Lower leg skin (tissue), 4 donors: ENCODE data around the gene DCAF4L1. TPM values are rescaled to one million over a fixed set of nuclear protein-coding genes. Genes with fewer than 3 reads are reported as not detected.
A peak's percentile ranks its signal among the peaks of the same experiment; 100 is the strongest.

Experiments used
- DNase-seq, 2 donors: peaks; one replicate each; pipeline ENCODE4 v3.0.0-alpha.2; 2019; ENCODE audit warnings: low spot score in 2 of 2
- H3K4me3 ChIP-seq: fragments of 200-600 bp; sonication (generic); 2 replicates; pipeline ENCODE4 v1.5.1; 2017; ENCODE audit warnings: mild to moderate bottlenecking, low read depth; ENCODE audit not compliant: poor library complexity, severe bottlenecking
- POLR2A ChIP-seq, 2 donors: fragments of 450-650 bp; IDR thresholded peaks; one replicate each; pipeline ENCODE4 v1.6.1; 2016 to 2017; ENCODE audit warnings: antibody characterized with exemption in 2 of 2, mild to moderate bottlenecking in 1 of 2, moderate library complexity in 1 of 2
- WGBS, 2 donors: methylation state at CpG; one replicate each; pipeline ENCODE4 v1.1.5; 2018; 5-methylcytosine and 5-hydroxymethylcytosine counted together
- intact Hi-C: fragments of 100-400 bp; cut with DNase I; formaldehyde crosslinking; loops from one replicate; pipeline ENCODE4 v1.15.0; 2023; ENCODE audit warnings: low total_unique reads
- total RNA-seq, 4 donors: library from RNA; depleted of rRNA; stranded (reverse); fragments of >200 nt; gene quantifications; one replicate each; pipeline ENCODE4 v1.1.0, GENCODE V29; 2016
- TF ChIP-seq, protein P1 (sequence below), 3 donors: fragments of 450-650 bp; IDR thresholded peaks; one replicate each; pipeline ENCODE4 v1.5.1; 2016; ENCODE audit warnings: antibody characterized with exemption in 3 of 3, mild to moderate bottlenecking in 3 of 3, moderate library complexity in 2 of 3

The DCAF4L1 gene
- total RNA-seq, 4 donors from 2014 or later = 0.06 to 0.23 TPM; not detected in 2

DNA sequence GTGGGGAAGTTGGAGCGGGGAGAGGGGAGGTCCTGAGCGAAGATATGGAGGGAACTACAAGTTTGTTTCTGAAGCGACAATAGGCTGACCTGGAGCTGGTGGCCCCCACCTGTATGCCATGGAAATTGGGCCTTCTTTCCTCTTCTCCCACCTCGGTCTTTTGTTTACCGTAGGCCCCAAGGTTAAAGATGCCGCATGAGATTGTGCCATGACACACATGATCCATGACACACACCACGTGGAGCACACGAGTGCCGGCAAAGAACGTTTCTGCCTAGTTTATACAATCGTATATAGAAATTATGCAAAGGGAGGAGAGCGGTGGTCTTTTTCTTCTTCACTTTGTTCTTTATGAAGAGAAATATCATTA is 45.9 kb upstream of the DCAF4L1 start:
- DNase-seq = no peak

GRCh38 chr4:41939016-41939626 is 42.4 kb upstream of the DCAF4L1 start:
- TF ChIP-seq POLR2A (IDR thresholded peaks at IDR 0.05) = no peak
- TF ChIP-seq, protein P1, sequence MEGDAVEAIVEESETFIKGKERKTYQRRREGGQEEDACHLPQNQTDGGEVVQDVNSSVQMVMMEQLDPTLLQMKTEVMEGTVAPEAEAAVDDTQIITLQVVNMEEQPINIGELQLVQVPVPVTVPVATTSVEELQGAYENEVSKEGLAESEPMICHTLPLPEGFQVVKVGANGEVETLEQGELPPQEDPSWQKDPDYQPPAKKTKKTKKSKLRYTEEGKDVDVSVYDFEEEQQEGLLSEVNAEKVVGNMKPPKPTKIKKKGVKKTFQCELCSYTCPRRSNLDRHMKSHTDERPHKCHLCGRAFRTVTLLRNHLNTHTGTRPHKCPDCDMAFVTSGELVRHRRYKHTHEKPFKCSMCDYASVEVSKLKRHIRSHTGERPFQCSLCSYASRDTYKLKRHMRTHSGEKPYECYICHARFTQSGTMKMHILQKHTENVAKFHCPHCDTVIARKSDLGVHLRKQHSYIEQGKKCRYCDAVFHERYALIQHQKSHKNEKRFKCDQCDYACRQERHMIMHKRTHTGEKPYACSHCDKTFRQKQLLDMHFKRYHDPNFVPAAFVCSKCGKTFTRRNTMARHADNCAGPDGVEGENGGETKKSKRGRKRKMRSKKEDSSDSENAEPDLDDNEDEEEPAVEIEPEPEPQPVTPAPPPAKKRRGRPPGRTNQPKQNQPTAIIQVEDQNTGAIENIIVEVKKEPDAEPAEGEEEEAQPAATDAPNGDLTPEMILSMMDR (IDR thresholded peaks at IDR 0.05) = no peak
- intact Hi-C loops = no loop called here
- DNase-seq = peak in 1 of 2 donors; percentile 42
- no peak overlapping the region for H3K4me3 ChIP-seq
- WGBS, 2 donors = 44 to 57% methylated on average over 3 of the region's 3 CpGs

More for the DNA sequence above, 45.9 kb upstream of the DCAF4L1 start:
- intact Hi-C loops = no loop called here
- TF ChIP-seq, protein P1 (IDR thresholded peaks at IDR 0.05) = no peak
- no peak for TF ChIP-seq POLR2A (IDR thresholded peaks at IDR 0.05)
- 2% methylated on average over 12 of the region's 12 CpGs for WGBS, 2 donors
- peak overlapping the region; percentile 98 for H3K4me3 ChIP-seq

DNA sequence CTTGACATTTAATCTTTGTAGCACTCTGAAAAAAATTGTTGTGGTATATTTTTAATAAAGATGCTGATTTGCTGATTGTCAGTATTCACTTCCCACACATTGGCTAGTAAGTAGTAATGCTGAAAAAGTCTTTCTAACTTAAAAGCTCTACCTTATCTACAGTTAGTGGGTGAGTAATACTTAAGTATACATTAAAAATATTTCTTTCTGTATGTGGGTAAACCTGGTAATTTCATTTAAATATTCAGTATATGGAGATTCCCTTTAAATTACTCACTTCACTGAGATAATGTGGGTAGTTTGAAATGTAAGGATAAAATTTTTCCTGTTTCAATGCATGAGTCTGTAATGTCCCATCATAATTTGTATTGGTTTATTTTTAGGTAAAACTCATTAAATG is 40.7 kb upstream of the DCAF4L1 start:
- intact Hi-C loops = no loop called here
- TF ChIP-seq POLR2A (IDR thresholded peaks at IDR 0.05) = no peak
- TF ChIP-seq, protein P1 (IDR thresholded peaks at IDR 0.05) = no peak
- no peak for DNase-seq
- no peak overlapping the region for H3K4me3 ChIP-seq

GRCh38 chr4:41943506-41943905 is 38.0 kb upstream of the DCAF4L1 start:
- intact Hi-C loops = no loop called here
- TF ChIP-seq, protein P1 (IDR thresholded peaks at IDR 0.05) = no peak
- no peak for TF ChIP-seq POLR2A (IDR thresholded peaks at IDR 0.05)
- WGBS, 2 donors = 89 to 92% methylated on average over 2 of the region's 2 CpGs
- DNase-seq = no peak
- no peak overlapping the region for H3K4me3 ChIP-seq

DNA sequence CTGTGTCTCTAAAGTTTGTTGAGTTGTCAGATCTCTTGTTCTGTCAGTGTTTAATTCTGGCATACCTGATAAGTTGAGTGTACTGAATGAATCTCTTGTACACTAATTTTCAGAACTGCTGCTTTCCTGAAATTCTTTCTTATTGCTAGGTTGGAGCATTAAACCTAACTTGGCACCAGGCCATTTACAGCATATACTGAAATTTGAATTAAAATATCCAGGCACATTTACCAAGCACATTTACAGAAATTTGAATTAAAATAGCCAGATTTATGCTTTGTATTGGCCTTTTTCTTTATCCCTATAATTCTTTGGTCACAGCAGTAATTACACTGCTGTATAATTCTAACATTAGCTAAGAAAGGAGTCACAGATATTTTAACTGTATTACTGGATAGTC is 37.5 kb upstream of the DCAF4L1 start:
- no peak overlapping the region for H3K4me3 ChIP-seq
- intact Hi-C loops = no loop called here
- no peak for DNase-seq
- TF ChIP-seq POLR2A (IDR thresholded peaks at IDR 0.05) = no peak
- TF ChIP-seq, protein P1 (IDR thresholded peaks at IDR 0.05) = no peak

- WGBS, 2 donors = 78 to 85% methylated on average over 3 of the region's 3 CpGs
- intact Hi-C loops = no loop called here
- no peak overlapping the region for H3K4me3 ChIP-seq
- TF ChIP-seq, protein P1 (IDR thresholded peaks at IDR 0.05) = no peak
- TF ChIP-seq POLR2A (IDR thresholded peaks at IDR 0.05) = no peak
- DNase-seq = no peak
These were observed 32.0 kb upstream of the DCAF4L1 start for GRCh38 chr4:41949531-41949930.
